HCT116 (cell line): ENCODE results near the gene ST14. TPM values are rescaled to one million over a fixed set of nuclear protein-coding genes. Genes with fewer than 3 reads are reported as not detected.
"Not testable (repeated sequence)": the region's sequence is repeated elsewhere in the genome, so short reads cannot be mapped to it uniquely, and the experiment has no call there.

ENCODE experiments used
- ATAC-seq: fragments of 200-7000 bp; cut with Tn5 transposase; 2 replicates; pipeline ENCODE4 v1.9.1; 2020; ENCODE audit warnings: mild to moderate bottlenecking, moderate library complexity
- BruUV-seq: library from RNA; stranded (reverse); fragments of 400-500 nt; replicated peaks from 2 replicates; lab custom pipeline; 2021; lab: Mats Ljungman, UMichigan
- CTCF ChIA-PET: fragments of 300-600 bp; sonication (Branson Sonifier 250); formaldehyde crosslinking; loops from one replicate; lab custom pipeline; 2021; ENCODE audit warnings: antibody characterized with exemption; lab: Charles Lee
- POLR2A ChIA-PET: fragments of 300-600, 350-600 bp; sonication (Branson Sonifier 250); formaldehyde crosslinking; loops from one replicate; lab custom pipeline; 2021; ENCODE audit warnings: antibody characterized with exemption; lab: Charles Lee
- RAD21 ChIA-PET, 2 experiments: fragments of 300-600 bp; sonication (Branson Sonifier 250); formaldehyde crosslinking; loops; one replicate each; lab custom pipeline; 2023; ENCODE audit warnings: low total read pairs in 2 of 2; ENCODE audit not compliant: uncharacterized antibody in 2 of 2, unreplicated experiment in 2 of 2, low non-redundant PET in 1 of 2; lab: Charles Lee
- DNase-seq: peaks from one replicate; pipeline ENCODE4 v3.0.0-alpha.2; 2010; ENCODE audit warnings: low read depth, low spot score
- H2AFZ ChIP-seq: fragments of 200-600 bp; shearing (Covaris generic), sonication (generic); 2 replicates; pipeline ENCODE4 v1.6.1; 2017; ENCODE audit warnings: low read depth, mixed run types, mixed read lengths, antibody characterized with exemption, low read length; ENCODE audit not compliant: poor library complexity, severe bottlenecking
- H3K27ac ChIP-seq: 2 replicates; pipeline ENCODE4 v1.5.1; 2012; ENCODE audit warnings: low read depth, low read length
- H3K27me3 ChIP-seq: fragments of 200-600 bp; sonication (generic); 2 replicates; pipeline ENCODE4 v1.6.1; 2016; ENCODE audit warnings: mixed run types, low read length, mixed read lengths; ENCODE audit not compliant: insufficient read depth
- H3K36me3 ChIP-seq, 2 experiments: fragments of 200-500 bp in 1 of 2; fragments of 200-600 bp in 1 of 2; sonication (Bioruptor generic) in 1 of 2; sonication (generic) in 1 of 2; 2 replicates each; pipeline versions ENCODE4 v1.5.1 to v1.6.1; 2014 to 2016; ENCODE audit warnings: low read length in 2 of 2, inconsistent platforms in 1 of 2, mixed read lengths in 1 of 2, mixed run types in 1 of 2; ENCODE audit not compliant: insufficient read depth in 2 of 2, control insufficient read depth in 1 of 2
- H3K4me1 ChIP-seq, 2 experiments: fragments of 200-600 bp in 1 of 2; sonication (generic) in 1 of 2; 2 replicates each; pipeline versions ENCODE4 v1.5.1 to v1.6.1; 2012 to 2017; ENCODE audit warnings: low read length in 2 of 2, inconsistent platforms in 1 of 2, mild to moderate bottlenecking in 1 of 2, mixed read lengths in 1 of 2, mixed run types in 1 of 2, moderate library complexity in 1 of 2; ENCODE audit not compliant: insufficient read depth in 2 of 2, control insufficient read depth in 1 of 2
- H3K4me2 ChIP-seq: fragments of 200-600 bp; sonication (generic); 2 replicates; pipeline ENCODE4 v1.6.1; 2017; ENCODE audit warnings: mixed run types, low read length, mixed read lengths
- H3K4me3 ChIP-seq, 2 experiments: fragments of 200-600 bp in 1 of 2; sonication (generic) in 1 of 2; replicated peaks in 1 of 2; 2 replicates each; pipeline ENCODE4 v1.5.1; 2011 to 2016; ENCODE audit warnings: low read length in 2 of 2, control low read depth in 1 of 2, low read depth in 1 of 2, mild to moderate bottlenecking in 1 of 2, mixed read lengths in 1 of 2, mixed run types in 1 of 2
- H3K79me2 ChIP-seq: fragments of 200-600 bp; sonication (generic); 2 replicates; pipeline ENCODE4 v1.6.1; 2017; ENCODE audit warnings: mild to moderate bottlenecking, mixed run types, low read length, moderate library complexity, mixed read lengths; ENCODE audit not compliant: insufficient read depth
- H3K9ac ChIP-seq: fragments of 200-600 bp; sonication (generic); 2 replicates; pipeline ENCODE4 v1.6.1; 2016; ENCODE audit warnings: low read length, mixed read lengths
- H3K9me2 ChIP-seq: fragments of 200-600 bp; sonication (generic), shearing (Covaris generic); 2 replicates; pipeline ENCODE4 v1.6.1; 2017; ENCODE audit warnings: mixed run types, mild to moderate bottlenecking, moderate library complexity; ENCODE audit not compliant: insufficient read depth
- H3K9me3 ChIP-seq, 2 experiments: fragments of 200-500 bp in 1 of 2; fragments of 200-600 bp in 1 of 2; sonication (Bioruptor generic) in 1 of 2; sonication (generic) in 1 of 2; 2 replicates each; pipeline ENCODE4 v1.6.1; 2014 to 2017; ENCODE audit warnings: low read length in 2 of 2, mixed read lengths in 2 of 2, inconsistent platforms in 1 of 2, low read depth in 1 of 2, mild to moderate bottlenecking in 1 of 2, mixed run types in 1 of 2, moderate library complexity in 1 of 2; ENCODE audit not compliant: control insufficient read depth in 1 of 2, insufficient read depth in 1 of 2
- H4K20me1 ChIP-seq: fragments of 200-600 bp; sonication (generic), shearing (Covaris generic); 2 replicates; pipeline ENCODE4 v1.6.1; 2017; ENCODE audit warnings: mixed run types, mild to moderate bottlenecking, moderate library complexity; ENCODE audit not compliant: insufficient read depth
- ATF3 ChIP-seq: IDR thresholded peaks from 2 replicates; pipeline ENCODE4 v1.6.1; 2012
- FOSL1 ChIP-seq: IDR thresholded peaks from 2 replicates; pipeline ENCODE4 v1.6.1; 2012; ENCODE audit warnings: low read depth
- JUND ChIP-seq: IDR thresholded peaks from 2 replicates; pipeline ENCODE4 v1.6.1; 2012
- REST ChIP-seq: IDR thresholded peaks from 2 replicates; pipeline ENCODE4 v1.6.1; 2012; ENCODE audit warnings: low read depth
- TCF7L2 ChIP-seq: IDR thresholded peaks from 2 replicates; pipeline ENCODE4 v1.7.0; 2011; ENCODE audit warnings: borderline replicate concordance, inconsistent platforms; ENCODE audit not compliant: insufficient read depth, insufficient read length; ENCODE audit errors: extremely low read depth
- intact Hi-C: fragments of 100-400 bp; cut with micrococcal nuclease; formaldehyde crosslinking; loops from 2 replicates; pipeline ENCODE4 v1.10.0; 2022
- total RNA-seq: library from RNA; stranded (reverse); gene quantifications from one replicate; pipeline ENCODE4 v1.2.1, GENCODE V29; 2021; ENCODE audit not compliant: unreplicated experiment

Gene ST14
- total RNA-seq, 1 experiment from 2014 or later: 107 TPM

- no peak overlapping the region for H3K27ac ChIP-seq
- intact Hi-C loops: no loop called here
- RAD21 ChIA-PET: no interaction called here
Observed at GRCh38 chr11:130171534-130171933, 12.0 kb downstream of the ST14 start.

GRCh38 chr11:130172001-130172400 is 12.4 kb downstream of the ST14 start:
- H3K4me2 ChIP-seq, H4K20me1 ChIP-seq, H3K27me3 ChIP-seq, POLR2A ChIA-PET, CTCF ChIA-PET, H2AFZ ChIP-seq, H3K9me3 ChIP-seq, H3K9ac ChIP-seq, ATAC-seq, intact Hi-C loops, DNase-seq, H3K27ac ChIP-seq, BruUV-seq, H3K36me3 ChIP-seq, H3K4me3 ChIP-seq, H3K9me2 ChIP-seq, RAD21 ChIA-PET: not testable (repeated sequence)
- Histone ChIP-seq H3K79me2 (peaks cover 88% of the 10 kb centered on the region), H3K4me1 (peaks cover under 1 to 16% of the 10 kb centered on the region in 2 experiments; a peak in 3 of 4 replicates)

More at GRCh38 chr11:130171534-130171933, 12.0 kb downstream of the ST14 start:
- H3K9ac ChIP-seq: no peak overlapping the region
- peaks cover 8% of the 10 kb centered on the region; the same call in 1 of the 2 replicates for H4K20me1 ChIP-seq
- no peak overlapping the region for H3K4me3 ChIP-seq
- no peak overlapping the region for H2AFZ ChIP-seq
- no peak overlapping the region for H3K4me2 ChIP-seq
- POLR2A ChIA-PET: no interaction called here
- no peak for TF ChIP-seq TCF7L2
- no peak for TF ChIP-seq FOSL1
- no peak for TF ChIP-seq ATF3
- no peak for TF ChIP-seq REST
- no peak for TF ChIP-seq JUND
- no TSS peak for BruUV-seq
- no peaks in the 10 kb centered on the region for H3K27me3 ChIP-seq
- peaks cover 6 to 20% of the 10 kb centered on the region in 2 experiments for H3K4me1 ChIP-seq
- no peaks in the 10 kb centered on the region for H3K36me3 ChIP-seq
- peaks cover 93% of the 10 kb centered on the region for H3K79me2 ChIP-seq
- ATAC-seq (no peak), DNase-seq (no peak)
- no peaks in the 10 kb centered on the region for H3K9me2 ChIP-seq
- CTCF ChIA-PET: no interaction called here
- no peaks in the 10 kb centered on the region for H3K9me3 ChIP-seq
